ENCODE data around the gene TMEM200B.
"Not testable (repeated sequence)": the region's sequence is repeated elsewhere in the genome, so short reads cannot be mapped to it uniquely, and the experiment has no call there.

The TMEM200B gene

GRCh38 chr1:29120947-29121485 is 2.7 kb downstream of the TMEM200B start:
- Histone ChIP-seq H3K4me1 (ENCODE audit: insufficient read depth, low read length) (peaks cover 5% of the 10 kb centered on the region; the same call in 1 of the 2 replicates), H3K27ac (ENCODE audit: low read length) (no peak overlapping the region), H3K36me3 (ENCODE audit: insufficient read depth, low read depth, low read length) (peaks cover 22% of the 10 kb centered on the region), H3K9me3 (ENCODE audit: insufficient read depth, low read depth, low read length) (no peaks in the 10 kb centered on the region), H3K27me3 (ENCODE audit: insufficient read depth, low read length) (peaks cover 57% of the 10 kb centered on the region), H3K4me3 (ENCODE audit: low read length) (peak overlapping the region; percentile 46; the same call in 1 of the 2 replicates), H3K9ac (ENCODE audit: low read depth, low read length) (no peak overlapping the region)

- Histone ChIP-seq H3K4me1 (ENCODE audit: insufficient read depth, low read length) (peaks cover 5% of the 10 kb centered on the region; the same call in 1 of the 2 replicates), H3K27me3 (ENCODE audit: insufficient read depth, low read length) (peaks cover 50% of the 10 kb centered on the region), H3K27ac (ENCODE audit: low read length) (no peak overlapping the region), H3K4me3 (ENCODE audit: low read length) (no peak overlapping the region), H3K9ac (ENCODE audit: low read depth, low read length) (no peak overlapping the region), H3K9me3 (ENCODE audit: insufficient read depth, low read depth, low read length) (no peaks in the 10 kb centered on the region), H3K36me3 (ENCODE audit: insufficient read depth, low read depth, low read length) (peaks cover 28% of the 10 kb centered on the region)
Measured at GRCh38 chr1:29120367-29120766, 3.3 kb downstream of the TMEM200B start.

- Histone ChIP-seq H3K27me3 (ENCODE audit: insufficient read depth, low read length) (peaks cover 44% of the 10 kb centered on the region), H3K36me3 (ENCODE audit: insufficient read depth, low read depth, low read length) (peaks cover 28% of the 10 kb centered on the region), H3K9ac (ENCODE audit: low read depth, low read length) (no peak overlapping the region), H3K9me3 (ENCODE audit: insufficient read depth, low read depth, low read length) (no peaks in the 10 kb centered on the region), H3K27ac (ENCODE audit: low read length) (no peak overlapping the region), H3K4me1 (ENCODE audit: insufficient read depth, low read length) (no peaks in the 10 kb centered on the region), H3K4me3 (ENCODE audit: low read length) (no peak overlapping the region)
Measured at GRCh38 chr1:29119121-29119929, 4.4 kb downstream of the TMEM200B start.

GRCh38 chr1:29117381-29117780 is 6.3 kb downstream of the TMEM200B start:
- peaks cover 39% of the 10 kb centered on the region for H3K36me3 ChIP-seq (ENCODE audit: insufficient read depth, low read depth, low read length)
- no peak overlapping the region for H3K9ac ChIP-seq (ENCODE audit: low read depth, low read length)
- H3K27me3 ChIP-seq (ENCODE audit: insufficient read depth, low read length): peaks cover 25% of the 10 kb centered on the region
- H3K4me1 ChIP-seq (ENCODE audit: insufficient read depth, low read length): peaks cover 9% of the 10 kb centered on the region; the same call in 1 of the 2 replicates
- H3K9me3 ChIP-seq (ENCODE audit: insufficient read depth, low read depth, low read length): no peaks in the 10 kb centered on the region
- no peak overlapping the region for H3K27ac ChIP-seq (ENCODE audit: low read length)
- no peak overlapping the region for H3K4me3 ChIP-seq (ENCODE audit: low read length)

GRCh38 chr1:29114654-29115053 is 9.0 kb downstream of the TMEM200B start:
- H3K4me3 ChIP-seq (ENCODE audit: low read length): no peak overlapping the region
- H3K9me3 ChIP-seq (ENCODE audit: insufficient read depth, low read depth, low read length): no peaks in the 10 kb centered on the region
- no peaks in the 10 kb centered on the region for H3K27me3 ChIP-seq (ENCODE audit: insufficient read depth, low read length)
- H3K27ac ChIP-seq (ENCODE audit: low read length): no peak overlapping the region
- no peak overlapping the region for H3K9ac ChIP-seq (ENCODE audit: low read depth, low read length)
- peaks cover 11% of the 10 kb centered on the region; the same call in 1 of the 2 replicates for H3K4me1 ChIP-seq (ENCODE audit: insufficient read depth, low read length)
- peaks cover 48% of the 10 kb centered on the region for H3K36me3 ChIP-seq (ENCODE audit: insufficient read depth, low read depth, low read length)

GRCh38 chr1:29113413-29114117 is 10.1 kb downstream of the TMEM200B start:
- H3K9ac ChIP-seq (ENCODE audit: low read depth, low read length): no peak overlapping the region
- H3K27ac ChIP-seq (ENCODE audit: low read length): no peak overlapping the region
- H3K27me3 ChIP-seq (ENCODE audit: insufficient read depth, low read length): no peaks in the 10 kb centered on the region
- H3K9me3 ChIP-seq (ENCODE audit: insufficient read depth, low read depth, low read length): no peaks in the 10 kb centered on the region
- H3K36me3 ChIP-seq (ENCODE audit: insufficient read depth, low read depth, low read length): peaks cover 50% of the 10 kb centered on the region
- peaks cover 11% of the 10 kb centered on the region; the same call in 1 of the 2 replicates for H3K4me1 ChIP-seq (ENCODE audit: insufficient read depth, low read length)
- no peak overlapping the region for H3K4me3 ChIP-seq (ENCODE audit: low read length)

GRCh38 chr1:29112705-29113412 is 10.8 kb downstream of the TMEM200B start:
- H3K36me3 ChIP-seq (ENCODE audit: insufficient read depth, low read depth, low read length): peaks cover 45% of the 10 kb centered on the region
- no peaks in the 10 kb centered on the region for H3K27me3 ChIP-seq (ENCODE audit: insufficient read depth, low read length)
- H3K4me1 ChIP-seq (ENCODE audit: insufficient read depth, low read length): peaks cover 11% of the 10 kb centered on the region; the same call in 1 of the 2 replicates
- no peaks in the 10 kb centered on the region for H3K9me3 ChIP-seq (ENCODE audit: insufficient read depth, low read depth, low read length)
- H3K4me3 ChIP-seq (ENCODE audit: low read length): 0 out of 2 replicates have a peak overlapping the region, but pooled peaks have one; percentile 13
- H3K9ac ChIP-seq (ENCODE audit: low read depth, low read length): no peak overlapping the region
- H3K27ac ChIP-seq (ENCODE audit: low read length): no peak overlapping the region

DNA sequence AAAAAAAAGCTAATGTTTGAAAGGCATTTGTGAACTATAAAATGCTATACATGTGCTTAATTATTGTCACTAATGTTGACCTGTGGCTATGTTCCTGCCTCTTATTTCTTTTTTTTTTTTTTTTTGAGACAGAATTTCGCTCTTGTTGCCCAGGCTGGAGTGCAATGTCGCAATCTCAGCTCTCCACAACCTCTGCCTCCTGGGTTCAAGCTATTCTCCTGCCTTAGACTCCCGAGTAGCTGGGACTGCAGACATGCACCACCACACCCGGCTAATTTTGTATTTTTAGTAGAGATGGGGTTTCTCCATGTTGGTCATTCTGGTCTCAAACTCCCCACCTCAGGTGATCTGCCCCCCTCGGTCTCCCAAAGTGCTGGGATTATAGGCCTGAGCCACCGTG is 15.7 kb downstream of the TMEM200B start:
- not testable (repeated sequence) for H3K9ac ChIP-seq (ENCODE audit: low read depth, low read length); H3K4me1 ChIP-seq (ENCODE audit: insufficient read depth, low read length); H3K27ac ChIP-seq (ENCODE audit: low read length); H3K9me3 ChIP-seq (ENCODE audit: insufficient read depth, low read depth, low read length); H3K27me3 ChIP-seq (ENCODE audit: insufficient read depth, low read length); H3K4me3 ChIP-seq (ENCODE audit: low read length)
- peaks cover 21% of the 10 kb centered on the region for H3K36me3 ChIP-seq (ENCODE audit: insufficient read depth, low read depth, low read length)

- H3K4me3 ChIP-seq (ENCODE audit: low read length): no peak overlapping the region
- no peak overlapping the region for H3K9ac ChIP-seq (ENCODE audit: low read depth, low read length)
- H3K27me3 ChIP-seq (ENCODE audit: insufficient read depth, low read length): no peaks in the 10 kb centered on the region
- H3K9me3 ChIP-seq (ENCODE audit: insufficient read depth, low read depth, low read length): no peaks in the 10 kb centered on the region
- H3K27ac ChIP-seq (ENCODE audit: low read length): no peak overlapping the region
- no peaks in the 10 kb centered on the region for H3K4me1 ChIP-seq (ENCODE audit: insufficient read depth, low read length)
- H3K36me3 ChIP-seq (ENCODE audit: insufficient read depth, low read depth, low read length): peaks cover 18% of the 10 kb centered on the region
Measured at GRCh38 chr1:29105822-29106221, 17.9 kb downstream of the TMEM200B start.

DNA sequence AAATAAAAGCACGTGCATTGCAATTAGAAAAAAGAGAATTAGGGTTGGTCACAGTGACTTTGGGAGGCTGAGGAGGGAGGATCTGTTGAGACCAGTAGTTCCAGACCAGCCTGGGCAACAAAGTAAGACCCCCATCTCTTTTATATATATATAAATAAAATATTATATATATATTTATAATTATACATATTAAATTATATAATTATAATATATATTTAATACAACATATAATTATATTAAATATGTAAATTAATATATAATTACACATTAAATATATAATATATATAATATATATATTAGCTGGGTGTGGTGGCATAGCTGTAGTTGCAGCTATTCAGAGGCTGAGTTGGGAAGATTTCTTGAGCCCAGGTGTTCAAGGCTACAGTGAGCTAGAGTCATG is 23.2 kb downstream of the TMEM200B start:
- H3K27ac ChIP-seq (ENCODE audit: low read length): no peak overlapping the region
- no peak overlapping the region for H3K4me3 ChIP-seq (ENCODE audit: low read length)
- H3K27me3 ChIP-seq (ENCODE audit: insufficient read depth, low read length): no peaks in the 10 kb centered on the region
- H3K9me3 ChIP-seq (ENCODE audit: insufficient read depth, low read depth, low read length): no peaks in the 10 kb centered on the region
- no peak overlapping the region for H3K9ac ChIP-seq (ENCODE audit: low read depth, low read length)
- peaks cover 24% of the 10 kb centered on the region for H3K36me3 ChIP-seq (ENCODE audit: insufficient read depth, low read depth, low read length)
- H3K4me1 ChIP-seq (ENCODE audit: insufficient read depth, low read length): peaks cover 10% of the 10 kb centered on the region; the same call in 1 of the 2 replicates

- H3K9me3 ChIP-seq (ENCODE audit: insufficient read depth, low read depth, low read length): no peaks in the 10 kb centered on the region
- peaks cover 24% of the 10 kb centered on the region for H3K36me3 ChIP-seq (ENCODE audit: insufficient read depth, low read depth, low read length)
- no peaks in the 10 kb centered on the region for H3K27me3 ChIP-seq (ENCODE audit: insufficient read depth, low read length)
- H3K4me3 ChIP-seq (ENCODE audit: low read length): no peak overlapping the region
- no peak overlapping the region for H3K27ac ChIP-seq (ENCODE audit: low read length)
- H3K4me1 ChIP-seq (ENCODE audit: insufficient read depth, low read length): peaks cover 10% of the 10 kb centered on the region; the same call in 1 of the 2 replicates
- H3K9ac ChIP-seq (ENCODE audit: low read depth, low read length): no peak overlapping the region
Measured at GRCh38 chr1:29099286-29099685, 24.4 kb downstream of the TMEM200B start.
